K562 (cell line): Measurements from ENCODE around the gene HAPLN3. TPM values are rescaled to one million over a fixed set of nuclear protein-coding genes. Genes with fewer than 3 reads are reported as not detected.

Experiments used
- CBX1 ChIP-seq: sonication (generic); IDR thresholded peaks from 2 replicates; pipeline ENCODE4 v1.6.1; 2016; ENCODE audit warnings: antibody characterized with exemption, low read depth, mild to moderate bottlenecking
- DIDO1 ChIP-seq: fragments of 450-650 bp; IDR thresholded peaks from 2 replicates; pipeline ENCODE4 v1.6.1; 2016; ENCODE audit warnings: low read depth, missing biosample characterization, missing genetic modification characterization
- ESRRA ChIP-seq: fragments of 450-650 bp; IDR thresholded peaks from 2 replicates; pipeline ENCODE4 v1.6.1; 2014; ENCODE audit warnings: low read depth, mild to moderate bottlenecking, moderate library complexity, borderline replicate concordance
- FOXA3 ChIP-seq, 2 experiments: fragments of 450-650 bp in 1 of 2; sonication (generic) in 1 of 2; formaldehyde crosslinking; IDR thresholded peaks in 1 of 2; conservative IDR thresholded peaks in 1 of 2; 2 replicates each; pipeline versions ENCODE4 v1.4.0 to v1.8.0; 2020 to 2022; ENCODE audit warnings: mild to moderate bottlenecking in 2 of 2, missing genetic modification reagents in 1 of 2
- HNRNPLL ChIP-seq: fragments of 200-400 bp; formaldehyde crosslinking; IDR thresholded peaks from 2 replicates; pipeline ENCODE4 v1.6.1; 2017; ENCODE audit warnings: low read length, low read depth, mild to moderate bottlenecking; ENCODE audit not compliant: poor library complexity, severe bottlenecking
- SOX6 ChIP-seq: fragments of 450-650 bp; IDR thresholded peaks from 2 replicates; pipeline ENCODE4 v1.6.1; 2014; ENCODE audit warnings: mild to moderate bottlenecking
- TEAD2 ChIP-seq: fragments of 450-650 bp; IDR thresholded peaks from 2 replicates; pipeline ENCODE4 v1.6.1; 2016; ENCODE audit warnings: missing genetic modification characterization, control low read depth, missing compliant biosample characterization
- ZBTB17 ChIP-seq: fragments of 450-650 bp; formaldehyde crosslinking; IDR thresholded peaks from 2 replicates; pipeline ENCODE4 v1.4.0; 2020; ENCODE audit warnings: mild to moderate bottlenecking
- ZNF282 ChIP-seq: sonication (generic); formaldehyde crosslinking; IDR thresholded peaks from 2 replicates; pipeline ENCODE4 v1.8.1; 2023; ENCODE audit warnings: missing genetic modification reagents
- ZNF584 ChIP-seq: fragments of 200-800 bp; sonication (Bioruptor generic); IDR thresholded peaks from 2 replicates; pipeline ENCODE4 v1.6.1; 2016; ENCODE audit warnings: low read depth, mild to moderate bottlenecking, missing genetic modification characterization, missing compliant biosample characterization
- ZNF785 ChIP-seq: fragments of 250-450 bp; sonication (Bioruptor Pico); IDR thresholded peaks from 2 replicates; pipeline ENCODE4 v1.4.0; 2020; ENCODE audit warnings: mild to moderate bottlenecking
- polyA plus RNA-seq, 8 experiments: library from polyadenylated mRNA; depleted of rRNA in 4 of 8; stranded (reverse) in 5 of 8; unstranded in 3 of 8; fragments of >200 nt; fragmentation: Nextera tagmentation in 2 of 8; fragmentation: Illumina TruSeq in 1 of 8; extraction: Ambion mirVana in 2 of 8; extraction: Trizol in 1 of 8; gene quantifications; 2 replicates each; pipeline versions ENCODE4 v1.2.1 to v1.2.3, GENCODE V29; 2011 to 2014; ENCODE audit warnings: inconsistent platforms in 1 of 8, missing spikeins in 1 of 8
- total RNA-seq, 7 experiments: library from RNA; depleted of rRNA in 6 of 7; stranded (reverse); fragments of >200 nt in 6 of 7; fragmentation: Illumina TruSeq in 2 of 7; extraction: Trizol in 2 of 7; gene quantifications; 2 replicates each; pipeline versions ENCODE4 v1.2.1 to v1.2.3, GENCODE V29; 2011 to 2021; ENCODE audit warnings: low replicate concordance in 1 of 7
- TF ChIP-seq, protein P1 (sequence below): fragments of 250-450 bp; sonication (Bioruptor Pico); IDR thresholded peaks from 2 replicates; pipeline ENCODE4 v1.4.0; 2020
- TF ChIP-seq, protein P2 (sequence below): fragments of 450-650 bp; conservative IDR thresholded peaks from 2 replicates; pipeline ENCODE4 v1.6.1; 2016; ENCODE audit warnings: missing genetic modification characterization, low read depth, mild to moderate bottlenecking, control low read depth, missing compliant biosample characterization
- TF ChIP-seq, protein P3 (sequence below): fragments of 200-800 bp; sonication (Bioruptor generic); IDR thresholded peaks from 2 replicates; pipeline ENCODE4 v1.6.1; 2017; ENCODE audit warnings: missing genetic modification characterization, missing compliant biosample characterization
- TF ChIP-seq, protein P4 (sequence below): fragments of 450-650 bp; IDR thresholded peaks from 2 replicates; pipeline ENCODE4 v1.6.1; 2016; ENCODE audit warnings: borderline replicate concordance

The HAPLN3 gene
- total and polyA plus RNA-seq, 9 of the 15 experiments (the other 6 are each of a cell fraction or from before 2014, with no cell fraction given), result 0.04 to 2.4 (median 0.65) TPM

- TF ChIP-seq FOXA3 (CRISPR knock-in tag; conservative IDR thresholded peaks at IDR 0.05 in 1 of 2, IDR thresholded peaks at IDR 0.05 in 1 of 2), result no peak
- TF ChIP-seq SOX6, result peak; percentile 71
- TF ChIP-seq TEAD2 (tag), result 0 out of 2 replicates have a peak, but pooled peaks have one; percentile 44
- peak; percentile 11; the same call in 1 of the 2 replicates for TF ChIP-seq ESRRA
- TF ChIP-seq, protein P1, sequence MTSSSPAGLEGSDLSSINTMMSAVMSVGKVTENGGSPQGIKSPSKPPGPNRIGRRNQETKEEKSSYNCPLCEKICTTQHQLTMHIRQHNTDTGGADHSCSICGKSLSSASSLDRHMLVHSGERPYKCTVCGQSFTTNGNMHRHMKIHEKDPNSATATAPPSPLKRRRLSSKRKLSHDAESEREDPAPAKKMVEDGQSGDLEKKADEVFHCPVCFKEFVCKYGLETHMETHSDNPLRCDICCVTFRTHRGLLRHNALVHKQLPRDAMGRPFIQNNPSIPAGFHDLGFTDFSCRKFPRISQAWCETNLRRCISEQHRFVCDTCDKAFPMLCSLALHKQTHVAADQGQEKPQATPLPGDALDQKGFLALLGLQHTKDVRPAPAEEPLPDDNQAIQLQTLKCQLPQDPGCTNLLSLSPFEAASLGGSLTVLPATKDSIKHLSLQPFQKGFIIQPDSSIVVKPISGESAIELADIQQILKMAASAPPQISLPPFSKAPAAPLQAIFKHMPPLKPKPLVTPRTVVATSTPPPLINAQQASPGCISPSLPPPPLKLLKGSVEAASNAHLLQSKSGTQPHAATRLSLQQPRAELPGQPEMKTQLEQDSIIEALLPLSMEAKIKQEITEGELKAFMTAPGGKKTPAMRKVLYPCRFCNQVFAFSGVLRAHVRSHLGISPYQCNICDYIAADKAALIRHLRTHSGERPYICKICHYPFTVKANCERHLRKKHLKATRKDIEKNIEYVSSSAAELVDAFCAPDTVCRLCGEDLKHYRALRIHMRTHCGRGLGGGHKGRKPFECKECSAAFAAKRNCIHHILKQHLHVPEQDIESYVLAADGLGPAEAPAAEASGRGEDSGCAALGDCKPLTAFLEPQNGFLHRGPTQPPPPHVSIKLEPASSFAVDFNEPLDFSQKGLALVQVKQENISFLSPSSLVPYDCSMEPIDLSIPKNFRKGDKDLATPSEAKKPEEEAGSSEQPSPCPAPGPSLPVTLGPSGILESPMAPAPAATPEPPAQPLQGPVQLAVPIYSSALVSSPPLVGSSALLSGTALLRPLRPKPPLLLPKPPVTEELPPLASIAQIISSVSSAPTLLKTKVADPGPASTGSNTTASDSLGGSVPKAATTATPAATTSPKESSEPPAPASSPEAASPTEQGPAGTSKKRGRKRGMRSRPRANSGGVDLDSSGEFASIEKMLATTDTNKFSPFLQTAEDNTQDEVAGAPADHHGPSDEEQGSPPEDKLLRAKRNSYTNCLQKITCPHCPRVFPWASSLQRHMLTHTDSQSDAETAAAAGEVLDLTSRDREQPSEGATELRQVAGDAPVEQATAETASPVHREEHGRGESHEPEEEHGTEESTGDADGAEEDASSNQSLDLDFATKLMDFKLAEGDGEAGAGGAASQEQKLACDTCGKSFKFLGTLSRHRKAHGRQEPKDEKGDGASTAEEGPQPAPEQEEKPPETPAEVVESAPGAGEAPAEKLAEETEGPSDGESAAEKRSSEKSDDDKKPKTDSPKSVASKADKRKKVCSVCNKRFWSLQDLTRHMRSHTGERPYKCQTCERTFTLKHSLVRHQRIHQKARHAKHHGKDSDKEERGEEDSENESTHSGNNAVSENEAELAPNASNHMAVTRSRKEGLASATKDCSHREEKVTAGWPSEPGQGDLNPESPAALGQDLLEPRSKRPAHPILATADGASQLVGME (CRISPR knock-in tag), result peak; percentile 95
- TF ChIP-seq, protein P2, sequence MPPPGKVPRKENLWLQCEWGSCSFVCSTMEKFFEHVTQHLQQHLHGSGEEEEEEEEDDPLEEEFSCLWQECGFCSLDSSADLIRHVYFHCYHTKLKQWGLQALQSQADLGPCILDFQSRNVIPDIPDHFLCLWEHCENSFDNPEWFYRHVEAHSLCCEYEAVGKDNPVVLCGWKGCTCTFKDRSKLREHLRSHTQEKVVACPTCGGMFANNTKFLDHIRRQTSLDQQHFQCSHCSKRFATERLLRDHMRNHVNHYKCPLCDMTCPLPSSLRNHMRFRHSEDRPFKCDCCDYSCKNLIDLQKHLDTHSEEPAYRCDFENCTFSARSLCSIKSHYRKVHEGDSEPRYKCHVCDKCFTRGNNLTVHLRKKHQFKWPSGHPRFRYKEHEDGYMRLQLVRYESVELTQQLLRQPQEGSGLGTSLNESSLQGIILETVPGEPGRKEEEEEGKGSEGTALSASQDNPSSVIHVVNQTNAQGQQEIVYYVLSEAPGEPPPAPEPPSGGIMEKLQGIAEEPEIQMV (tag), result 0 out of 2 replicates have a peak, but pooled peaks have one; percentile 14
- TF ChIP-seq ZNF785 (CRISPR knock-in tag), result no peak
- no peak for TF ChIP-seq HNRNPLL
- peak; percentile 91 for TF ChIP-seq ZNF584
- 0 out of 2 replicates have a peak, but pooled peaks have one; percentile 28 for TF ChIP-seq CBX1
- TF ChIP-seq, protein P3, sequence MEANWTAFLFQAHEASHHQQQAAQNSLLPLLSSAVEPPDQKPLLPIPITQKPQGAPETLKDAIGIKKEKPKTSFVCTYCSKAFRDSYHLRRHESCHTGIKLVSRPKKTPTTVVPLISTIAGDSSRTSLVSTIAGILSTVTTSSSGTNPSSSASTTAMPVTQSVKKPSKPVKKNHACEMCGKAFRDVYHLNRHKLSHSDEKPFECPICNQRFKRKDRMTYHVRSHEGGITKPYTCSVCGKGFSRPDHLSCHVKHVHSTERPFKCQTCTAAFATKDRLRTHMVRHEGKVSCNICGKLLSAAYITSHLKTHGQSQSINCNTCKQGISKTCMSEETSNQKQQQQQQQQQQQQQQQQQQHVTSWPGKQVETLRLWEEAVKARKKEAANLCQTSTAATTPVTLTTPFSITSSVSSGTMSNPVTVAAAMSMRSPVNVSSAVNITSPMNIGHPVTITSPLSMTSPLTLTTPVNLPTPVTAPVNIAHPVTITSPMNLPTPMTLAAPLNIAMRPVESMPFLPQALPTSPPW (CRISPR knock-in tag), result no peak; the same call in 1 of the 2 replicates
- peak; percentile 50; the same call in 1 of the 2 replicates for TF ChIP-seq ZBTB17 (CRISPR knock-in tag)
- TF ChIP-seq ZNF282 (CRISPR knock-in tag), result no peak
- TF ChIP-seq, protein P4, sequence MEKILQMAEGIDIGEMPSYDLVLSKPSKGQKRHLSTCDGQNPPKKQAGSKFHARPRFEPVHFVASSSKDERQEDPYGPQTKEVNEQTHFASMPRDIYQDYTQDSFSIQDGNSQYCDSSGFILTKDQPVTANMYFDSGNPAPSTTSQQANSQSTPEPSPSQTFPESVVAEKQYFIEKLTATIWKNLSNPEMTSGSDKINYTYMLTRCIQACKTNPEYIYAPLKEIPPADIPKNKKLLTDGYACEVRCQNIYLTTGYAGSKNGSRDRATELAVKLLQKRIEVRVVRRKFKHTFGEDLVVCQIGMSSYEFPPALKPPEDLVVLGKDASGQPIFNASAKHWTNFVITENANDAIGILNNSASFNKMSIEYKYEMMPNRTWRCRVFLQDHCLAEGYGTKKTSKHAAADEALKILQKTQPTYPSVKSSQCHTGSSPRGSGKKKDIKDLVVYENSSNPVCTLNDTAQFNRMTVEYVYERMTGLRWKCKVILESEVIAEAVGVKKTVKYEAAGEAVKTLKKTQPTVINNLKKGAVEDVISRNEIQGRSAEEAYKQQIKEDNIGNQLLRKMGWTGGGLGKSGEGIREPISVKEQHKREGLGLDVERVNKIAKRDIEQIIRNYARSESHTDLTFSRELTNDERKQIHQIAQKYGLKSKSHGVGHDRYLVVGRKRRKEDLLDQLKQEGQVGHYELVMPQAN, result peak; percentile 58; the same call in 1 of the 2 replicates
- peak; percentile 51; the same call in 1 of the 2 replicates for TF ChIP-seq DIDO1 (tag)
Observed at GRCh38 chr15:88938802-88939485, 43.6 kb upstream of the HAPLN3 start (continued).
